CD14-positive monocyte (primary cell): ENCODE data around the gene ZNF69. TPM values are rescaled to one million over a fixed set of nuclear protein-coding genes. Genes with fewer than 3 reads are reported as not detected.

Experiments
- DNase-seq, 3 donors: peaks; one replicate each; pipeline ENCODE4 v3.0.0-alpha.2; 2011 to 2022
- H2AFZ ChIP-seq: 2 replicates; pipeline ENCODE4 v1.6.0; 2012; ENCODE audit warnings: mild to moderate bottlenecking, low read depth, low read length, inconsistent platforms; ENCODE audit not compliant: insufficient read depth, poor library complexity, severe bottlenecking
- H3K27ac ChIP-seq, 2 donors: 1 replicate in 1 of 2; 2 replicates in 1 of 2; pipeline ENCODE4 v1.5.1; 2012 to 2013; ENCODE audit warnings: low read length in 2 of 2, control low read depth in 1 of 2, inconsistent platforms in 1 of 2, low read depth in 1 of 2, mild to moderate bottlenecking in 1 of 2
- H3K27me3 ChIP-seq, 2 donors: one replicate each; pipeline versions ENCODE4 v1.6.0 to v1.6.1; 2011 to 2013; ENCODE audit warnings: low read length in 2 of 2; ENCODE audit not compliant: control insufficient read depth in 2 of 2, insufficient read depth in 2 of 2
- H3K36me3 ChIP-seq, 2 donors: replicated peaks in 1 of 2; 1 replicate in 1 of 2; 2 replicates in 1 of 2; pipeline versions ENCODE4 v1.5.1 to v1.6.1; 2012 to 2013; ENCODE audit warnings: low read length in 2 of 2, control low read depth in 1 of 2, inconsistent platforms in 1 of 2, mild to moderate bottlenecking in 1 of 2; ENCODE audit not compliant: insufficient read depth in 2 of 2, control insufficient read depth in 1 of 2
- H3K4me1 ChIP-seq, 2 donors: 1 replicate in 1 of 2; 2 replicates in 1 of 2; pipeline versions ENCODE4 v1.5.1 to v1.6.1; 2012 to 2013; ENCODE audit warnings: low read length in 2 of 2, control low read depth in 1 of 2, inconsistent platforms in 1 of 2, mild to moderate bottlenecking in 1 of 2, moderate library complexity in 1 of 2; ENCODE audit not compliant: insufficient read depth in 2 of 2, control insufficient read depth in 1 of 2
- H3K4me2 ChIP-seq: replicated peaks from 2 replicates; pipeline ENCODE3; 2012; ENCODE audit warnings: low read length, moderate library complexity, mild to moderate bottlenecking; ENCODE audit not compliant: poor library complexity, severe bottlenecking; ENCODE audit errors: extremely low read depth
- H3K4me3 ChIP-seq, 3 experiments: fragments of 200-600 bp in 1 of 3; sonication (generic) in 1 of 3; replicated peaks in 1 of 3; 1 replicate in 2 of 3; 2 replicates in 1 of 3; pipeline ENCODE4 v1.5.1; 2011 to 2013; ENCODE audit warnings: low read length in 3 of 3, mild to moderate bottlenecking in 3 of 3, control low read depth in 2 of 3, low read depth in 2 of 3, inconsistent platforms in 1 of 3, moderate library complexity in 1 of 3
- H3K79me2 ChIP-seq: 2 replicates; pipeline ENCODE4 v1.6.0; 2012; ENCODE audit warnings: mild to moderate bottlenecking, control low read depth, inconsistent platforms, low read length, moderate library complexity; ENCODE audit not compliant: insufficient read depth
- H3K9ac ChIP-seq: 2 replicates; pipeline ENCODE4 v1.6.0; 2017; ENCODE audit warnings: low read length, mild to moderate bottlenecking; ENCODE audit not compliant: insufficient read depth, poor library complexity, severe bottlenecking
- H3K9me3 ChIP-seq, 2 donors: replicated peaks in 1 of 2; 1 replicate in 1 of 2; 2 replicates in 1 of 2; pipeline versions ENCODE4 v1.5.1 to v1.6.1; 2012 to 2013; ENCODE audit warnings: low read length in 2 of 2, control low read depth in 1 of 2; ENCODE audit not compliant: control insufficient read depth in 1 of 2, insufficient read depth in 1 of 2
- H4K20me1 ChIP-seq: 2 replicates; pipeline ENCODE4 v1.6.0; 2012; ENCODE audit warnings: mild to moderate bottlenecking, low read length, control low read depth, moderate library complexity; ENCODE audit not compliant: insufficient read depth
- H3K27ac Mint-ChIP-seq, 7 donors: one replicate each; pipeline ENCODE4 v1.8.0; 2020; ENCODE audit warnings: mild to moderate bottlenecking in 7 of 7, mixed read lengths in 7 of 7, moderate library complexity in 6 of 7, inconsistent platforms in 2 of 7
- H3K27me3 Mint-ChIP-seq, 3 donors: one replicate each; pipeline ENCODE4 v1.8.0; 2021 to 2022; ENCODE audit warnings: low read depth in 3 of 3, mild to moderate bottlenecking in 3 of 3, mixed read lengths in 3 of 3, moderate library complexity in 3 of 3, inconsistent platforms in 1 of 3
- H3K36me3 Mint-ChIP-seq, 2 donors: one replicate each; pipeline ENCODE4 v1.8.0; 2020; ENCODE audit warnings: mixed read lengths in 2 of 2, inconsistent platforms in 1 of 2, mild to moderate bottlenecking in 1 of 2
- H3K4me1 Mint-ChIP-seq: one replicate; pipeline ENCODE4 v1.8.0; 2020; ENCODE audit warnings: mild to moderate bottlenecking, mixed read lengths
- H3K4me3 Mint-ChIP-seq, 2 donors: one replicate each; pipeline ENCODE4 v1.8.0; 2020; ENCODE audit warnings: mild to moderate bottlenecking in 2 of 2, mixed read lengths in 2 of 2, moderate library complexity in 1 of 2
- H3K9me3 Mint-ChIP-seq, 7 donors: one replicate each; pipeline ENCODE4 v1.8.0; 2020 to 2022; ENCODE audit warnings: mixed read lengths in 7 of 7, mild to moderate bottlenecking in 6 of 7, moderate library complexity in 6 of 7, inconsistent platforms in 2 of 7
- WGBS: methylation state at CpG from one replicate; pipeline ENCODE4 v1.1.5; 2013; ENCODE audit warnings: missing lambda C conversion rate; ENCODE audit not compliant: insufficient coverage; 5-methylcytosine and 5-hydroxymethylcytosine counted together
- intact Hi-C, 2 donors: fragments of 100-400 bp; cut with micrococcal nuclease; formaldehyde crosslinking; loops; one replicate each; pipeline versions ENCODE4 v1.15.0 to v1.15.1; 2023
- polyA plus RNA-seq, 3 donors: library from polyadenylated mRNA; depleted of rRNA in 1 of 3; unstranded in 2 of 3; stranded (reverse) in 1 of 3; fragments of 300-500 nt in 2 of 3; fragments of >200 nt in 1 of 3; fragmentation: Illumina TruSeq in 2 of 3; gene quantifications; 1 replicate in 2 of 3; 2 replicates in 1 of 3; pipeline ENCODE4 v1.2.3, GENCODE V29; 2012 to 2021
- TF ChIP-seq, protein P1 (sequence below): fragments of 200-600 bp; IDR thresholded peaks from one replicate; pipeline ENCODE4 v1.8.0; 2022; ENCODE audit warnings: antibody characterized with exemption, mild to moderate bottlenecking

Gene ZNF69
- polyA plus RNA-seq, 3 donors = 0.98 to 1.7 (median 1.1) TPM

DNA sequence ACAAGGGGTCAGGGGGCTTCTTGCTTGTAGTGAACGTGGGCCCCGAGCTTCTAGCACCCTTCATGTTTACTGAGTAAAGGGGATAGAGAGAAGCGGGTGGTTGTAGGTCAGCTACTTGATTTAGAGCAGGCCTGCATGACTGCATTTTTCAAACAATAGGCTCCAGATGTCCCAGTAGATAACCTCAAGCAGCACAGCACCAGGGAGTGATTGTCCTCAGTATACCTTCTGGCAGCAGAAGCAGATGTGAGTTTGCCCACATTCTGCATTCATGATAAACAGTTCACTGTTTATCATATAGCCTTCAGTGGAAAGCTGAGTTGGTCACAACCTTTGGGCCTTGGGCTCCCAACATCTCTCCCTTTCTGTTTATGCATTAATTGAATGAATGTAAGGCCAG lies 34.2 kb upstream of the ZNF69 start:
- Mint-ChIP-seq H3K4me1 (peaks cover 14% of the 10 kb centered on the region), H3K9me3 (peaks cover 42 to 82% (median 72%) of the 10 kb centered on the region in 7 donors), H3K4me3 (no peak overlapping the region), H3K27ac (no peak overlapping the region), H3K27me3 (peaks cover 0 to 2% (median under 1%) of the 10 kb centered on the region in 3 donors), H3K36me3 (peaks cover 7 to 41% of the 10 kb centered on the region in 2 donors)
- peaks cover 72 to 75% of the 10 kb centered on the region in 2 donors for H3K9me3 ChIP-seq
- no peaks in the 10 kb centered on the region for H4K20me1 ChIP-seq
- TF ChIP-seq, protein P1, sequence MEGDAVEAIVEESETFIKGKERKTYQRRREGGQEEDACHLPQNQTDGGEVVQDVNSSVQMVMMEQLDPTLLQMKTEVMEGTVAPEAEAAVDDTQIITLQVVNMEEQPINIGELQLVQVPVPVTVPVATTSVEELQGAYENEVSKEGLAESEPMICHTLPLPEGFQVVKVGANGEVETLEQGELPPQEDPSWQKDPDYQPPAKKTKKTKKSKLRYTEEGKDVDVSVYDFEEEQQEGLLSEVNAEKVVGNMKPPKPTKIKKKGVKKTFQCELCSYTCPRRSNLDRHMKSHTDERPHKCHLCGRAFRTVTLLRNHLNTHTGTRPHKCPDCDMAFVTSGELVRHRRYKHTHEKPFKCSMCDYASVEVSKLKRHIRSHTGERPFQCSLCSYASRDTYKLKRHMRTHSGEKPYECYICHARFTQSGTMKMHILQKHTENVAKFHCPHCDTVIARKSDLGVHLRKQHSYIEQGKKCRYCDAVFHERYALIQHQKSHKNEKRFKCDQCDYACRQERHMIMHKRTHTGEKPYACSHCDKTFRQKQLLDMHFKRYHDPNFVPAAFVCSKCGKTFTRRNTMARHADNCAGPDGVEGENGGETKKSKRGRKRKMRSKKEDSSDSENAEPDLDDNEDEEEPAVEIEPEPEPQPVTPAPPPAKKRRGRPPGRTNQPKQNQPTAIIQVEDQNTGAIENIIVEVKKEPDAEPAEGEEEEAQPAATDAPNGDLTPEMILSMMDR = no peak
- no peak overlapping the region for H3K4me2 ChIP-seq
- intact Hi-C loops = no loop called here
- DNase-seq = no peak
- peaks cover 11 to 15% of the 10 kb centered on the region in 2 donors for H3K4me1 ChIP-seq
- no peak overlapping the region for H3K9ac ChIP-seq
- H3K4me3 ChIP-seq = peak overlapping the region in 1 of 3 experiments; percentile 14
- H2AFZ ChIP-seq = no peak overlapping the region
- H3K27me3 ChIP-seq = no peaks in the 10 kb centered on the region
- 100% methylated on average over 2 of the region's 3 CpGs for WGBS
- H3K27ac ChIP-seq = no peak overlapping the region
- H3K36me3 ChIP-seq = peaks cover 0 to 36% of the 10 kb centered on the region in 2 donors
- H3K79me2 ChIP-seq = peaks cover 46% of the 10 kb centered on the region

DNA sequence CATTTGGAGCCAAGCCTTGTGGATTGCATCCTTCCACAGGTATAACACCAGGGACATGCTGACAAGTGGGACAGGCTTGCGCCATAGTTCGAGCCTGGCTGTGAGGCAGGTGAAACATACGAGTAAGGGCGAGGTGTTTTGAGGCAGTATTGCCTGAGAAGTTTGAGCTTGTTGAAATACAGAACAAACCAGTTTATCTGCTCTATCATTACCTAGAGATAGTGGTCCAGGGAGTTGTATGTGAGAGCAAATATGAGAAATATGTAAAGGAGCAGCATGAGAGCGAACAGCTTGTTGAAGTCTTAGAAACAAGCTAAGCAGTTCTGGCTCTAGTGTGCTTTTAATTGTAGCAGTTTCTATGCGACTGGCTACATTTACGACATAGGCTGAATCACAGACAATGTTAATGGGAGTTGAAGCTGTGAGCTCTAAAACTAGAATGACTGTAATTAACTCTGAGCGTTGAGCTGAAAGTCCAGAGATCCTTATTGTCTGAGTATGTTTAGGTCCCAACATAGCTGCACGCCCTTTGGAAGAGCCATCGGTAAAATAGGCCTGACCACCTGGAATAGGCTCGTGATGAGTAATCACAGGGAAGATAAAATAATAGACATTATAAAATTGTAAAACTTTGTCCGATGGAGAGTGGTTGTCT lies 30.9 kb upstream of the ZNF69 start:
- no peak overlapping the region for H3K9ac ChIP-seq
- H3K27me3 ChIP-seq = no peaks in the 10 kb centered on the region
- H3K4me1 ChIP-seq = no peaks in the 10 kb centered on the region
- Mint-ChIP-seq H3K27ac (no peak overlapping the region), H3K36me3 (peaks cover 8 to 38% of the 10 kb centered on the region in 2 donors), H3K9me3 (peaks cover 46 to 95% (median 87%) of the 10 kb centered on the region in 7 donors), H3K4me3 (no peak overlapping the region), H3K4me1 (no peaks in the 10 kb centered on the region), H3K27me3 (peaks cover 0 to 2% (median 0%) of the 10 kb centered on the region in 3 donors)
- H3K4me3 ChIP-seq = no peak overlapping the region
- H3K9me3 ChIP-seq = peaks cover 83 to 97% of the 10 kb centered on the region in 2 donors
- H3K79me2 ChIP-seq = peaks cover 25% of the 10 kb centered on the region
- no peak overlapping the region for H3K4me2 ChIP-seq
- intact Hi-C loops = no loop called here
- TF ChIP-seq, protein P1 = no peak
- WGBS = 98% methylated on average over 7 of the region's 12 CpGs
- H4K20me1 ChIP-seq = no peaks in the 10 kb centered on the region
- no peak for DNase-seq
- H3K27ac ChIP-seq = no peak overlapping the region
- H2AFZ ChIP-seq = no peak overlapping the region
- H3K36me3 ChIP-seq = peaks cover 0 to 42% of the 10 kb centered on the region in 2 donors
